Naive thymus-derived CD4-positive, alpha-beta T cell (primary cell): ENCODE data around the gene STAT1. TPM values are rescaled to one million over a fixed set of nuclear protein-coding genes. Genes with fewer than 3 reads are reported as not detected.
A peak's percentile ranks its signal among the peaks of the same experiment; 100 is the strongest.

Experiments
- ATAC-seq: fragments of 150-1000 bp; cut with Tn5 transposase; 2 replicates; pipeline ENCODE4 v1.10.0; 2021; ENCODE audit warnings: mild to moderate bottlenecking, moderate library complexity
- CTCF ChIA-PET: fragments of 350-600 bp; sonication (Branson Sonifier 250); formaldehyde crosslinking; loops from one replicate; lab custom pipeline; 2021; ENCODE audit warnings: antibody characterized with exemption; lab: Charles Lee
- POLR2A ChIA-PET: fragments of 350-600 bp; sonication (Branson Sonifier 250); formaldehyde crosslinking; loops from one replicate; lab custom pipeline; 2021; ENCODE audit warnings: antibody characterized with exemption, inconsistent platforms; lab: Charles Lee
- DNase-seq, 9 donors: peaks; one replicate each; pipeline versions ENCODE4 v3.0.0 to v3.0.0-alpha.2; 2020 to 2022; ENCODE audit warnings: mixed read lengths in 1 of 9
- H3K27ac ChIP-seq: one replicate; pipeline ENCODE4 v1.7.0; 2013; ENCODE audit warnings: mild to moderate bottlenecking, low read depth, low read length, moderate library complexity
- H3K27me3 ChIP-seq, 2 donors: one replicate each; pipeline ENCODE4 v1.7.0; 2013; ENCODE audit warnings: low read length in 2 of 2, mild to moderate bottlenecking in 2 of 2, moderate library complexity in 2 of 2; ENCODE audit not compliant: control insufficient read depth in 2 of 2, insufficient read depth in 2 of 2
- H3K36me3 ChIP-seq, 3 experiments: 1 replicate in 2 of 3; 2 replicates in 1 of 3; pipeline ENCODE4 v1.7.0; 2013; ENCODE audit warnings: low read length in 3 of 3, mild to moderate bottlenecking in 3 of 3, moderate library complexity in 1 of 3; ENCODE audit not compliant: insufficient read depth in 3 of 3, control insufficient read depth in 2 of 3
- H3K4me1 ChIP-seq, 2 donors: one replicate each; pipeline ENCODE4 v1.7.0; 2013; ENCODE audit warnings: low read length in 2 of 2, mild to moderate bottlenecking in 2 of 2, moderate library complexity in 1 of 2; ENCODE audit not compliant: control insufficient read depth in 2 of 2, insufficient read depth in 2 of 2
- H3K4me3 ChIP-seq: 2 replicates; pipeline ENCODE4 v1.7.0; 2013; ENCODE audit warnings: mild to moderate bottlenecking, low read length
- H3K9me3 ChIP-seq, 3 experiments: 1 replicate in 2 of 3; 2 replicates in 1 of 3; pipeline ENCODE4 v1.7.0; 2013; ENCODE audit warnings: low read length in 3 of 3; ENCODE audit not compliant: control insufficient read depth in 2 of 3
- H3K27ac Mint-ChIP-seq, 9 donors: one replicate each; pipeline ENCODE4 v1.8.0; 2020 to 2022; ENCODE audit warnings: mixed read lengths in 9 of 9, mild to moderate bottlenecking in 8 of 9, moderate library complexity in 5 of 9, inconsistent platforms in 2 of 9
- H3K27me3 Mint-ChIP-seq, 5 donors: one replicate each; pipeline ENCODE4 v1.8.0; 2021 to 2022; ENCODE audit warnings: mixed read lengths in 5 of 5, mild to moderate bottlenecking in 1 of 5
- H3K36me3 Mint-ChIP-seq, 5 donors: one replicate each; pipeline ENCODE4 v1.8.0; 2020 to 2022; ENCODE audit warnings: mixed read lengths in 5 of 5, mild to moderate bottlenecking in 3 of 5, inconsistent platforms in 1 of 5
- H3K4me1 Mint-ChIP-seq, 7 donors: one replicate each; pipeline ENCODE4 v1.8.0; 2020 to 2022; ENCODE audit warnings: mixed read lengths in 7 of 7, mild to moderate bottlenecking in 3 of 7, inconsistent platforms in 1 of 7
- H3K4me3 Mint-ChIP-seq, 10 donors: one replicate each; pipeline ENCODE4 v1.8.0; 2020 to 2022; ENCODE audit warnings: mild to moderate bottlenecking in 10 of 10, mixed read lengths in 10 of 10, moderate library complexity in 6 of 10, inconsistent platforms in 2 of 10
- H3K9me3 Mint-ChIP-seq, 11 donors: one replicate each; pipeline ENCODE4 v1.8.0; 2020 to 2022; ENCODE audit warnings: mixed read lengths in 11 of 11, mild to moderate bottlenecking in 4 of 11, inconsistent platforms in 1 of 11, moderate library complexity in 1 of 11
- intact Hi-C, 2 donors: fragments of 100-400 bp; cut with micrococcal nuclease; formaldehyde crosslinking; loops; one replicate each; pipeline ENCODE4 v1.15.1; 2023
- polyA plus RNA-seq, 2 donors: library from polyadenylated mRNA; unstranded; fragments of 300-500 nt; fragmentation: Illumina TruSeq; gene quantifications; one replicate each; pipeline ENCODE4 v1.2.3, GENCODE V29; 2021
- total RNA-seq, 6 experiments: library from RNA in 5 of 6; stranded (reverse) in 5 of 6; gene quantifications; 1 replicate in 5 of 6; 2 replicates in 1 of 6; pipeline ENCODE4 v1.2.3 and lab custom pipeline; 2021 to 2026

STAT1 gene
- total and polyA plus RNA-seq, 7 experiments from 2014 or later, result 74.1 to 1,177 (median 92.2) TPM

- Histone ChIP-seq H3K36me3 (peaks cover 66 to 95% (median 94%) of the 10 kb centered on the region in 3 experiments), H3K27ac (peak overlapping the region; percentile 54), H3K4me1 (peaks cover 0 to 31% of the 10 kb centered on the region in 2 donors), H3K4me3 (no peak overlapping the region), H3K9me3 (no peaks in the 10 kb centered on the region), H3K27me3 (no peaks in the 10 kb centered on the region)
- Mint-ChIP-seq H3K4me1 (peaks cover 15 to 77% (median 63%) of the 10 kb centered on the region in 7 donors), H3K9me3 (peaks cover 0 to 2% (median 0%) of the 10 kb centered on the region in 11 donors), H3K36me3 (peaks cover 27 to 89% (median 78%) of the 10 kb centered on the region in 5 donors), H3K27me3 (no peaks in the 10 kb centered on the region), H3K27ac (peak overlapping the region; percentile 62 to 98 (median 92)), H3K4me3 (peak overlapping the region in 9 of 10 donors; percentile 16 to 79 (median 55))
- intact Hi-C loops, result loop anchor here (1.0 to 5.0 kb wide), 3 partner anchors 8 to 42 kb away; partner anchors contain the start of gene STAT1 (in 1 of the 2)
- ATAC-seq (no peak), DNase-seq (no peak)
- CTCF ChIA-PET, result interaction anchor here (0.9 kb wide), 1 partner anchor 17 kb away, joined by 3 read pairs; no protein-coding TSS in a partner anchor
- POLR2A ChIA-PET, result interaction anchor here (0.9 to 1.8 kb wide), 5 partner anchors 12 to 99 kb away, joined by 3 to 4 read pairs (median 3); no protein-coding TSS in a partner anchor
Observed at GRCh38 chr2:190979906-190980629, 33.9 kb downstream of the STAT1 start.

- Mint-ChIP-seq H3K36me3 (peaks cover 34 to 89% (median 77%) of the 10 kb centered on the region in 5 donors), H3K4me1 (peaks cover 15 to 73% (median 52%) of the 10 kb centered on the region in 7 donors), H3K4me3 (peak overlapping the region in 1 of 10 donors; percentile 41), H3K27me3 (no peaks in the 10 kb centered on the region), H3K9me3 (peaks cover 0 to 2% (median 0%) of the 10 kb centered on the region in 11 donors), H3K27ac (peak overlapping the region; percentile 74 to 98 (median 85))
- no peak overlapping the region for H3K4me3 ChIP-seq
- POLR2A ChIA-PET, result interaction anchor here (0.5 to 1.8 kb wide), 7 partner anchors 31 to 703 kb away, joined by 3 to 5 read pairs (median 3); partner anchors contain the start of gene STAT4
- DNase-seq (no peak), ATAC-seq (no peak)
- H3K9me3 ChIP-seq, result no peaks in the 10 kb centered on the region
- no peaks in the 10 kb centered on the region for H3K27me3 ChIP-seq
- H3K27ac ChIP-seq, result no peak overlapping the region
- CTCF ChIA-PET, result interaction anchor here (0.9 kb wide), 1 partner anchor 18 kb away, joined by 3 read pairs; no protein-coding TSS in a partner anchor
- H3K36me3 ChIP-seq, result peaks cover 67 to 95% (median 95%) of the 10 kb centered on the region in 3 experiments
- intact Hi-C loops, result loop anchor here in 1 of 2 donors (5.0 kb wide), 1 partner anchor 34 kb away; the partner anchor contains the start of gene STAT1
- H3K4me1 ChIP-seq, result peaks cover 0 to 30% of the 10 kb centered on the region in 2 donors
Observed at GRCh38 chr2:190978389-190979053, 35.5 kb downstream of the STAT1 start.

GRCh38 chr2:190977505-190977904 is 36.5 kb downstream of the STAT1 start:
- Mint-ChIP-seq H3K27ac (peak overlapping the region; percentile 57 to 90 (median 85)), H3K9me3 (peaks cover 0 to 2% (median 0%) of the 10 kb centered on the region in 11 donors), H3K36me3 (peaks cover 30 to 83% (median 70%) of the 10 kb centered on the region in 5 donors), H3K4me3 (peak overlapping the region in 1 of 10 donors; percentile 22), H3K4me1 (peaks cover 14 to 70% (median 44%) of the 10 kb centered on the region in 7 donors), H3K27me3 (no peaks in the 10 kb centered on the region)
- Histone ChIP-seq H3K4me3 (no peak overlapping the region), H3K27me3 (no peaks in the 10 kb centered on the region), H3K4me1 (peaks cover 0 to 20% of the 10 kb centered on the region in 2 donors), H3K36me3 (peaks cover 63 to 95% (median 95%) of the 10 kb centered on the region in 3 experiments), H3K27ac (peak overlapping the region; percentile 1), H3K9me3 (no peaks in the 10 kb centered on the region)
- intact Hi-C loops, result loop anchor here in 1 of 2 donors (5.0 kb wide), 1 partner anchor 35 kb away; the partner anchor contains the start of gene STAT1
- no peak for ATAC-seq
- CTCF ChIA-PET, result no interaction called here
- no peak for DNase-seq
- POLR2A ChIA-PET, result interaction anchor here (0.8 to 2.1 kb wide), 3 partner anchors 25 to 96 kb away, joined by 3 to 5 read pairs (median 4); partner anchors contain the start of gene GLS

- H3K4me3 Mint-ChIP-seq, result no peak overlapping the region
- H3K27ac Mint-ChIP-seq, result peak overlapping the region in 8 of 9 donors; percentile 9 to 82 (median 73)
- Histone ChIP-seq H3K36me3 (peaks cover 66 to 95% (median 89%) of the 10 kb centered on the region in 3 experiments), H3K27ac (no peak overlapping the region), H3K4me1 (peaks cover 0 to 13% of the 10 kb centered on the region in 2 donors), H3K27me3 (no peaks in the 10 kb centered on the region), H3K4me3 (no peak overlapping the region), H3K9me3 (no peaks in the 10 kb centered on the region)
- POLR2A ChIA-PET, result interaction anchor here (1.2 to 2.1 kb wide), 2 partner anchors 29 to 95 kb away, joined by 3 to 4 read pairs; partner anchors contain the start of gene GLS
- CTCF ChIA-PET, result interaction anchor here (1.1 kb wide), 1 partner anchor 17 kb away, joined by 5 read pairs; no protein-coding TSS in a partner anchor
- peaks cover 11 to 67% (median 34%) of the 10 kb centered on the region in 7 donors for H3K4me1 Mint-ChIP-seq
- DNase-seq (no peak), ATAC-seq (no peak)
- peaks cover 23 to 81% (median 61%) of the 10 kb centered on the region in 5 donors for H3K36me3 Mint-ChIP-seq
- no peaks in the 10 kb centered on the region for H3K27me3 Mint-ChIP-seq
- intact Hi-C loops, result loop anchor here in 1 of 2 donors (5.0 kb wide), 1 partner anchor 36 kb away; the partner anchor contains the start of gene STAT1
- no peaks in the 10 kb centered on the region for H3K9me3 Mint-ChIP-seq
Observed at GRCh38 chr2:190976521-190976920, 37.5 kb downstream of the STAT1 start.

GRCh38 chr2:190974629-190975361 is 39.2 kb downstream of the STAT1 start:
- no peak for ATAC-seq

More at GRCh38 chr2:190974629-190975361, 39.2 kb downstream of the STAT1 start:
- Mint-ChIP-seq H3K9me3 (no peaks in the 10 kb centered on the region), H3K27me3 (no peaks in the 10 kb centered on the region), H3K4me3 (no peak overlapping the region), H3K36me3 (peaks cover 11 to 81% (median 63%) of the 10 kb centered on the region in 5 donors), H3K27ac (peak overlapping the region; percentile 17 to 82 (median 67)), H3K4me1 (peaks cover 1 to 68% (median 18%) of the 10 kb centered on the region in 7 donors)
- intact Hi-C loops, result loop anchor here in 1 of 2 donors (5.0 kb wide), 1 partner anchor 38 kb away; the partner anchor contains the start of gene STAT1
- Histone ChIP-seq H3K4me1 (no peaks in the 10 kb centered on the region), H3K36me3 (peaks cover 68 to 95% (median 88%) of the 10 kb centered on the region in 3 experiments), H3K27me3 (no peaks in the 10 kb centered on the region), H3K4me3 (no peak overlapping the region), H3K27ac (no peak overlapping the region), H3K9me3 (no peaks in the 10 kb centered on the region)
- POLR2A ChIA-PET, result no interaction called here
- CTCF ChIA-PET, result no interaction called here
- no peak for DNase-seq
